ENCODE measurements around the gene LTBP2.

Gene LTBP2

DNA sequence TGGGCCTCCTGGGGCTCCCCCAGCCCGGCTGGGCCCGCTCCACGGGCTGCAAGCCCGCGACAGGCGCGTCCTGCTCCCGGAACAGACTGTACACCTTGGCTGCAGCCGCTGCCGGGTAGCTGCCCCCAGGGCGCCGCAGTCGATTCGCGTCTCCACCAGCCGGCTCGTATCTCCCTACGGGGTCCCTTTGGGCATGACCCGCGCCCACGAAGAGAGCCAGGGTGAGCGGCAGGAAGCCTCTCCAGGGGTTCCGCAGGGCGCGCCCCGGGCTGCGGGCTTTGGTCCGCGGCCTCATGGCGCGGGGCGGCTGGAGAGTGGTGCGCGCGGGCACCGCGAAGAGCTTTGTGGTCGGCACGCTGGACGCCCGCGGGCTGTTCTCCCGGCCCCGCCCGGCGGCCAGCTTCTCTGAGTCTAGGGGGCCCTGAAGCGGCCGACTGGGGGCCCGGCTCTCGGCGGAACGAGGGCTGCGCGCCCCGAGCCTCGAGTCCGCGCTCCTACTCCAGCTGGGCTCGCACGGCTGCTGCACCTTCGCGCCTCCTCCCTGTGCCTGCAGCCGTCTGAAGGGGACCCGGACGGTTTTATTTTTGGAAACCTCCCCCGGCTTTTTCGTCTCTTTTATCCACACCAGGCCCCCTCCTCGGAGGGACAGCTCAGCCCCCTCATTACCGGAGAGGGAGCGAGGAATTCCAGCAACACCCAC, at the start of gene LTBP2:
Gene LTBP2, minus strand, starts transcription at position 588 of the 700 bp plus-strand sequence. Its CDS starts 293 bp downstream, at position 295.
- TF ChIP-seq CREB1 (IDR thresholded peaks at IDR 0.05; ENCODE audit: low read depth) (no peak), USF1 (IDR thresholded peaks at IDR 0.05) (no peak), MAX (IDR thresholded peaks at IDR 0.05) (no peak), TAF1 (IDR thresholded peaks at IDR 0.05; ENCODE audit: low read depth) (no peak), ZBTB7A (IDR thresholded peaks at IDR 0.05; ENCODE audit: low read depth) (no peak), TCF12 (IDR thresholded peaks at IDR 0.05; ENCODE audit: low read depth) (no peak), YY1 (IDR thresholded peaks at IDR 0.05; ENCODE audit: low read depth) (no peak)

DNA sequence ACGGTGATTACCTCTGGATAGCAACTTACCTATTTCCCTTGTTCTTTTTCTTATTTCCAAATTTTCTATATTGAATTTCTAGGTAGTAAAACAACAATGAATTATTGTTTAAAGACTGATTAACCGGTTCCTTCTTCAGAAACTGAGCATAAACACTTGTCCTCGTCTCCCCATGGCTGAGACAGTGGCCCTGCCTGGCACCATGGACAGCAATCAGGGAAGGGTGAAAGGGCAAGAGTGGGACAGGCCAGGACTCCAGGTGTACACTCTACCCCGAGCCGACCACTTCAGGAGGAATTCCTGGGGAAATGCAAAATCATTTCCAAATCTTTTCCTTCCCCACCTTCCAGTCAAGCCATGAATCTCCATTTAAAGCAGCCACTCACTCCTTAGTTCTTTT, 48.8 kb upstream of the LTBP2 start:
- TF ChIP-seq TCF12 (IDR thresholded peaks at IDR 0.05; ENCODE audit: low read depth) (no peak), MAX (IDR thresholded peaks at IDR 0.05) (no peak), USF1 (IDR thresholded peaks at IDR 0.05) (no peak), TEAD4 (IDR thresholded peaks at IDR 0.05) (no peak), EP300 (IDR thresholded peaks at IDR 0.05; ENCODE audit: borderline replicate concordance) (no peak), FOXM1 (IDR thresholded peaks at IDR 0.05; ENCODE audit: borderline replicate concordance, low read depth) (no peak), YY1 (IDR thresholded peaks at IDR 0.05; ENCODE audit: low read depth) (no peak)
- TF ChIP-seq, protein P1, sequence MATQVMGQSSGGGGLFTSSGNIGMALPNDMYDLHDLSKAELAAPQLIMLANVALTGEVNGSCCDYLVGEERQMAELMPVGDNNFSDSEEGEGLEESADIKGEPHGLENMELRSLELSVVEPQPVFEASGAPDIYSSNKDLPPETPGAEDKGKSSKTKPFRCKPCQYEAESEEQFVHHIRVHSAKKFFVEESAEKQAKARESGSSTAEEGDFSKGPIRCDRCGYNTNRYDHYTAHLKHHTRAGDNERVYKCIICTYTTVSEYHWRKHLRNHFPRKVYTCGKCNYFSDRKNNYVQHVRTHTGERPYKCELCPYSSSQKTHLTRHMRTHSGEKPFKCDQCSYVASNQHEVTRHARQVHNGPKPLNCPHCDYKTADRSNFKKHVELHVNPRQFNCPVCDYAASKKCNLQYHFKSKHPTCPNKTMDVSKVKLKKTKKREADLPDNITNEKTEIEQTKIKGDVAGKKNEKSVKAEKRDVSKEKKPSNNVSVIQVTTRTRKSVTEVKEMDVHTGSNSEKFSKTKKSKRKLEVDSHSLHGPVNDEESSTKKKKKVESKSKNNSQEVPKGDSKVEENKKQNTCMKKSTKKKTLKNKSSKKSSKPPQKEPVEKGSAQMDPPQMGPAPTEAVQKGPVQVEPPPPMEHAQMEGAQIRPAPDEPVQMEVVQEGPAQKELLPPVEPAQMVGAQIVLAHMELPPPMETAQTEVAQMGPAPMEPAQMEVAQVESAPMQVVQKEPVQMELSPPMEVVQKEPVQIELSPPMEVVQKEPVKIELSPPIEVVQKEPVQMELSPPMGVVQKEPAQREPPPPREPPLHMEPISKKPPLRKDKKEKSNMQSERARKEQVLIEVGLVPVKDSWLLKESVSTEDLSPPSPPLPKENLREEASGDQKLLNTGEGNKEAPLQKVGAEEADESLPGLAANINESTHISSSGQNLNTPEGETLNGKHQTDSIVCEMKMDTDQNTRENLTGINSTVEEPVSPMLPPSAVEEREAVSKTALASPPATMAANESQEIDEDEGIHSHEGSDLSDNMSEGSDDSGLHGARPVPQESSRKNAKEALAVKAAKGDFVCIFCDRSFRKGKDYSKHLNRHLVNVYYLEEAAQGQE (IDR thresholded peaks at IDR 0.05; ENCODE audit: low read depth): peak; percentile 85

- TF ChIP-seq NFIC (IDR thresholded peaks at IDR 0.05) (no peak), CREB1 (IDR thresholded peaks at IDR 0.05; ENCODE audit: low read depth) (no peak), CEBPB (IDR thresholded peaks at IDR 0.05) (no peak), USF1 (IDR thresholded peaks at IDR 0.05) (no peak), MAX (IDR thresholded peaks at IDR 0.05) (no peak), TEAD4 (IDR thresholded peaks at IDR 0.05) (no peak), FOXM1 (IDR thresholded peaks at IDR 0.05; ENCODE audit: borderline replicate concordance, low read depth) (no peak), TCF12 (IDR thresholded peaks at IDR 0.05; ENCODE audit: low read depth) (no peak), RAD21 (IDR thresholded peaks at IDR 0.05; ENCODE audit: low read depth) (no peak), EGR1 (IDR thresholded peaks at IDR 0.05) (no peak), ZBTB7A (IDR thresholded peaks at IDR 0.05; ENCODE audit: low read depth) (no peak), TAF1 (IDR thresholded peaks at IDR 0.05; ENCODE audit: low read depth) (no peak), YY1 (IDR thresholded peaks at IDR 0.05; ENCODE audit: low read depth) (no peak), EP300 (IDR thresholded peaks at IDR 0.05; ENCODE audit: borderline replicate concordance) (no peak)
- TF ChIP-seq, protein P1 (IDR thresholded peaks at IDR 0.05; ENCODE audit: low read depth): no peak
Measured at GRCh38 chr14:74660167-74660566, 48.1 kb upstream of the LTBP2 start.

GRCh38 chr14:74658535-74659131, 46.6 kb upstream of the LTBP2 start:
- TF ChIP-seq USF1 (IDR thresholded peaks at IDR 0.05): no peak
- TF ChIP-seq ZBTB7A (IDR thresholded peaks at IDR 0.05; ENCODE audit: low read depth): no peak
- TF ChIP-seq FOXM1 (IDR thresholded peaks at IDR 0.05; ENCODE audit: borderline replicate concordance, low read depth): no peak
- no peak for TF ChIP-seq TCF12 (IDR thresholded peaks at IDR 0.05; ENCODE audit: low read depth)
- no peak for TF ChIP-seq RAD21 (IDR thresholded peaks at IDR 0.05; ENCODE audit: low read depth)
- TF ChIP-seq, protein P1 (IDR thresholded peaks at IDR 0.05; ENCODE audit: low read depth): no peak
- TF ChIP-seq MAX (IDR thresholded peaks at IDR 0.05): no peak
- TF ChIP-seq EP300 (IDR thresholded peaks at IDR 0.05; ENCODE audit: borderline replicate concordance): no peak
- TF ChIP-seq EGR1 (IDR thresholded peaks at IDR 0.05): no peak
- TF ChIP-seq TEAD4 (IDR thresholded peaks at IDR 0.05): no peak
- no peak for TF ChIP-seq TAF1 (IDR thresholded peaks at IDR 0.05; ENCODE audit: low read depth)
- no peak for TF ChIP-seq YY1 (IDR thresholded peaks at IDR 0.05; ENCODE audit: low read depth)
